NCI-H2081 treated with DMSO at 0.1 percent for 48 hours (cell line): ENCODE results near the gene RXRB.

Experiments used
- DNase-seq: peaks from one replicate; lab custom pipeline; 2025; lab: John Stamatoyannopoulos, UW

RXRB gene

DNA sequence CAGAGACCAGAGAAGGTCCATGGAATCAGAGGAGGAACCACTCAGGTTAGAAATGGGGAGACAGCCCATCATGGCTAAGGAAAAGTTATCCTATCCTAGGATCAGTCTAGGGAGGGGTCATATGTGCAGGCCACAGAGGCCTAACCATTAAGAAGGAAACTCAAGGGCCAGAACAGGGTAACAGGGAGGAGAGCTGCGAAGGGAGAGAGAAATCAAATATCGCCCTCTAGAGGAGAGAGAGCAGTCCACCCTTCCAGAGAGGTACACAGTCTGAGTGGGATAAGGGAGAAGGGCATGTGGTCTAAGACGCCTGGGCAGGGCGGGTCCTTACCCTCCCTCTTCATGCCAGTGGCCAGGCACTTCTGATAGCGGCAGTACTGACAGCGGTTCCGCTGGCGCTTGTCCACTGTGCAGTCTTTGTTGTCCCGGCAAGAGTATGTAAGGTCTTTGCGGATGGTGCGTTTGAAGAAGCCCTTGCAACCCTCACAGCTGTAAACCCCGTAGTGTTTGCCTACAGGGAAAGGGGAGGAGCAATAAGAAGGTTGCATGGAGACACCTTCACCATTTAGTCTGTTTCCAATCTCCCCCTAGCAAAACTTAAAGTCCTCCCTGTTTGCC is 2.9 kb downstream of the RXRB start:
- peak; percentile 40 for DNase-seq

DNA sequence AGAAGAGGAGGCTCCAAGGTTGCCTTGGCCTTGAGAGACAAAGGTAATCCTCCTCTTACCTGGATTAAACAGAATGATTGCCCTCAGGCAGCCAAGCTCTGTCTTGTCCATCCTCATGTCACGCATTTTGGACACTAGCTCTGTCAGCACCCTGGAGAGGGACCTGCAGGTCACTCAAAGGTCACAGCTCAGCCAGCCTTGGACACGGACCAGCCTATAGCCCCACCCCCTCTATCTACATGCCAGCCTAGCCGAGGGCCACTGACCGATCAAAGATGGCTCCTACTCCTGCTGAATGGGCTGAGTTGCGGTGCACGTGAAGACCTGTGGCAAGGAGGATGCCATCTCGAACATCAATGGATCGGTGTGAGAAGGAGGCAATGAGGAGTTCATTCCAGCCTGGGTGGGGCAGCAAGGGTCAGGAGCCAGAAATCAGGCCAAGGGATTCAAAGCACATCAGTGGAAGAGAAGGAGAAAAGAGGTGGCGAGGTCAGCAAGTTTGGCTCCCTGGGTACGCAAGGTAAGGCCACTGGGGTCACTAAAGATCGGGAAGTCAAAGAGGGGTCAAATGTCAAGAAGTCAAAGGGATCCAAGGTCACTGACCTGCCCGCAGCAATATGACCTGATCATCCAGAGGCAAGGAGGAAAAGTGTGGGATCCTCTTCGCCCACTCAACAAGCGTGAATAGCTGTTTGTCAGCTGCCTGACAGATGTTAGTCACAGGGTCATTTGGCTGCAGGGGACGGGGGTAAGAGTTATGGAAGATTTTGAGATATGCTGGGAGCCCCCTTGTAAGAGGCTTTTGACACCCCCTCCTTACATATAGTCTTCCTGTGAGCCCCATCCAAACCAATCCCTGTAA is 4.9 kb downstream of the RXRB start:
- no peak for DNase-seq

DNA sequence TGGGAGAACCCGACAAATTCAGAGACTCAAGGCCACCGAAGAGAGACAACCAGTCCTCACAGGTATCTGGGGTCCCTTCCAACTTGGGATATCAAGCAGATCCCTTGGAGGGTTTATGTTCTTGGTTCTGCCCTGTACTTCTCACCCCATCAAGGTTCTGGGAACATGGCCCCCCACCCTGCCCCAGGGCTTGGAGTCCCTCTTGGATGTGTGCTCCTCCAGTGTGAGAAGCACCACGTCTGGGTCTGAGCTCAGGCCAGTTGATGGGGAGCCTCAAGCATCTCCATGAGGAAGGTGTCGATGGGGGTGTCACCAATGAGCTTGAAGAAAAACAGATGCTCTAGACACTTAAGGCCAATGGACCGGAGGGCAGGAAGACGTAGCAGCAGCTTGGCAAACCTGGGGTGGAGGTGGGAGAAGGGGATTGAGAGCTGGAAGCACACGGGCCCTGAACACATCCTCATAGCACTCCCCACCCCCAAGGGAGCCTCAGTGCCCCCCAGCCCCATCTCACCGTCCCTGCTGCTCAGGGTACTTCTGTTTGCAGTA is 6.0 kb downstream of the RXRB start:
- DNase-seq = no peak

DNA sequence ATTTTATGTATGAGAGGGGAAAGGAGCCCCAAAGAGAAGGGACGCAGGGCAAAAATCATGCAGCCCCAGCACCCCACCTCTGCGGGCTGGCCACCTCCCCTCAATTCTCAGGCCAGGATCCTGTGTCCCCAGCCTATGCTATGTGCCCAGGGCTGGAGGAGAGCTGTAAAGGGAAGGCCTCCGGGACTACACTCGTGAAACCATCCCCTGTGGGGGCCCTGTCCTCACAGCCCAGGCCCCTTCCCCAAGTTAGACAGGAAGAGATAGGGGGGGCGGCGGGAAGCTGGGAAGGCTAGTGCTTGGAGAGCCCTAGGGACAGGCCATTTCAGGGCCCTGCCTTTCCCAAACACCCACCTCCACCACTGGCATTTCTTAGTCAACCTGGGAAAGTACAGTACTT is 6.8 kb downstream of the RXRB start:
- DNase-seq = no peak

DNA sequence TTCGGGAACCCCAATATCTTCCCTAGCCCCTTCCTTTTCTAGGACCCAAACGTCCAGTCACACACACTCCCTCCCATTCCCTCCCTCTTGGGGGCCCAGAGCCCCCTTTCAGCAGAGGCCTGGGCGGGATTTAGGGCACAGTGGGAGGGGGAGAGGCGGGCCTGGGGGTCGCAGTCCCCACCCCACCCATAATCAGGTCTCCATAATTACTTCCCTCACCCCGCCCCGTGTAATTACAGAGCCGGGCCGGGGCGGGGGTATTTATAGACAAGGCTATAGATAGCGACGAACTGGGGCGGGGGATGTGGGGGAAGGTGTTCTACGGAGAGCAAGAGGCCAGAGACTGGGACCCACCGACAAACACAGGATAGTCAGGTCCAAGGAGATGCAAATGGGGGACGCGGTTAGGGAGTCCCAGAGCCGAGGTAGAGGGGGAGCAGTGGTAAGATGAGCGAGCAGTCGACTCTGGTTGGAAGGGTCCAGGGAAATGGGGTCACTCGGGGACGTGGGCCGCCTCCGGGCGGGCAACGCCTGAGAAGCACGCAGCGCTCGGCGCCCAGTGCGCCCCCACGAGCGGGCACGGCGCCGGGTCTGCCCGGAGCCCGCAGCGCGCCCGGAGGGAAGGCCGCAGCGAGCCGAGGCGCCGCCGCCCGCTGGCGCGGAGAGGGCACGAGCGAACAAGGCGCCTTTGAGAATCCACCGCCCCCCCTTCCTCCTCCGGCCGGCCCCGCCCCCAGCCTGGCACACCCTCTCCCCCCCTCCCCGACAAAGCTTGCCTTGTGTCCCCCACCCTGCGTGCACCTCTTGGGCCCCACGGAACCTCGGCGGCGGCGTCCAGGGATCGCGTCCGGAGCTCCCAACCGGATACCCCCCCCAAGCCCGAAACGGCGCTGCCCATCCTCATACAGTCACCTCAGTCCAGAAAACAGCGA is 7.5 kb downstream of the RXRB start:
- DNase-seq = no peak

DNA sequence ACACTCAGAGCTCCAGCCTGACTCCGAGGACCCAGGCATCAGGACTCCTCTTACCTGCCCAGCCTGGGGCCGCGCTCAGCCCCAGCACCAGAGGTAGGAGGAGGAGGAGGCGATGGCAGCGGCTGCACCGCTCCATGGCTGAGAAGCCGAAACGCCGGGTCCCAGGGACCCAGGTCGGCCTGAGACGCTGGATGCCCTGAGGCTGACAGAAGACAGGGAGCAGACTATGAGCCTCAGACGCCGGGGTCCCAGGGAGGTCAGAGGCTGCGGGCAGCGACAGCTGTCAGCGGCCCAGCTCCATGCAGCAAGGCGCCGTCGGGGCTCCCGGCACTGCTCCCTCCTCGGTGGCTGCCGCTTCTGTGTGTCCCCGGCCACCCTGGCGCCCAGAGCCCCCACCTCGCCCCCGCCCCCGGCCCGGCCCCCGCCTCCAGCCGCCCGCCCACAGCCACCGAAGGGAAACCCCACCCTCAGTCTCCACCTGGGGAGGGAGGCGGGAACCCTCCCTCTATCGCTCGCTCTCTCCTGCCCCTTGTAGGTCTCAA is 8.3 kb downstream of the RXRB start, which contains the start of gene COL11A2:
Gene COL11A2, minus strand, starts transcription at position 363 of the 542 bp plus-strand sequence. Its CDS starts 227 bp downstream, at position 136.
- DNase-seq = no peak

DNA sequence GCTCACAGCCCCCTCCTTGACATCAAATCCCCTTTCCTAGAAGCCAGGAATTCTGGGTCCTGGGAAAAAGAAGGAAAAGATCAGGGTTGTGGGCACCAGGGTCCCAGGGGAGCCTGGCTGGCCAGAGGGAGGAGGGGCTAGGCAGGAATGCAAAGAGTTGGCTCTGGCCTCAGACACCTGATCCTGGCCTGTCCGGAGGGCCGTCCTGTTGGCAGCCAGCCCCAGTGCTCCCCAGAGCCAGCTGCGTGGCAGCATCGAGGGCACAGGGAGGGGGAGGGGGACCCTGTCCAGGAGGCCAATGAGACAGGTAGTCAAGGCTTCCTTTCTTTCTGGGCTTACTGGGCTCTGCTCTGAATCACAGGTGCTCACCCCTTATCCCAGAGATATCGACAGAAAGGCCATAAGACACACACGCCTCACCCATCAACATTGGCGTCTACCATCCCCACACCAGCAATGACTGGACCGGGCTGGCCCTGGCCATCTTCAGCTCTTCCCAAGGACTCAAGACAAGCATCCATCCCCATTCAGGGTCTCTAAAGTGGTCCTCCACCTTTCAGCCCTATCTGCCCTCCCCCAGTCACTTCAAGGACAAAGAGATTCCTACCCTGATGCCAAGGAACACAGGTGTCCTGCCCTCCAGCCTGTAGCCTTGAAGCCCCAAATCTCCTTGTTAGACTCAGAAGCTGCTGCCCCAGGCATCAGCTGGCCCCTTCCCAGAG is 8.9 kb downstream of the RXRB start:
- no peak for DNase-seq

DNA sequence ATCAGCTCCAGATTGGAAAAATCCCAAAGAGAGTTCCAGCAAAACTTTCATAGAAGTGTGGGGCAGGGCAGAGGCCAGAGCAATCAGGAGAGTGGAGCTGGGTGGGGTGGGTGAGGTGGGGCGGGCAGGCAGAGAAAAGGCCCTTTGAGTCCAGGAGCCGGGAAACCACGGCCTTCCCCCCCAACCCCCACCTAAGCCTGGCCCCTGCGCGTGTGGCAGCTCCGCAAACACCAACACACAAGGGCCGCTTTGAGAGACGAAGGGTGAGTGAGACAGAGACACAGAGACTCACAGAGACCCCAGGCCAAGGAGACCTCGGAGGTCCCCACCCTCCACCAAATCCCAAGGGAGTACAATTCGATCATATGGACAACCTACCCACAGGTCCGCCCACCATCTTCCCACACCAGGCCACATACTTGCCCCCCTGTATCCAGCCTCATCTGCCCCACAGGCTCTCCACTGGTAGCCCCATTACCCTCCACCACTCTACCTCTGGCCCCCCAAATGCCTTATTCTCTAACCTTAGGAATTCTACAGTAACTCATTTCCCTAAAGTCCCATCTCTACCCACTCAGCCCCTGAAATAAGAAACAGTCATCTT is 9.9 kb downstream of the RXRB start:
- no peak for DNase-seq

DNA sequence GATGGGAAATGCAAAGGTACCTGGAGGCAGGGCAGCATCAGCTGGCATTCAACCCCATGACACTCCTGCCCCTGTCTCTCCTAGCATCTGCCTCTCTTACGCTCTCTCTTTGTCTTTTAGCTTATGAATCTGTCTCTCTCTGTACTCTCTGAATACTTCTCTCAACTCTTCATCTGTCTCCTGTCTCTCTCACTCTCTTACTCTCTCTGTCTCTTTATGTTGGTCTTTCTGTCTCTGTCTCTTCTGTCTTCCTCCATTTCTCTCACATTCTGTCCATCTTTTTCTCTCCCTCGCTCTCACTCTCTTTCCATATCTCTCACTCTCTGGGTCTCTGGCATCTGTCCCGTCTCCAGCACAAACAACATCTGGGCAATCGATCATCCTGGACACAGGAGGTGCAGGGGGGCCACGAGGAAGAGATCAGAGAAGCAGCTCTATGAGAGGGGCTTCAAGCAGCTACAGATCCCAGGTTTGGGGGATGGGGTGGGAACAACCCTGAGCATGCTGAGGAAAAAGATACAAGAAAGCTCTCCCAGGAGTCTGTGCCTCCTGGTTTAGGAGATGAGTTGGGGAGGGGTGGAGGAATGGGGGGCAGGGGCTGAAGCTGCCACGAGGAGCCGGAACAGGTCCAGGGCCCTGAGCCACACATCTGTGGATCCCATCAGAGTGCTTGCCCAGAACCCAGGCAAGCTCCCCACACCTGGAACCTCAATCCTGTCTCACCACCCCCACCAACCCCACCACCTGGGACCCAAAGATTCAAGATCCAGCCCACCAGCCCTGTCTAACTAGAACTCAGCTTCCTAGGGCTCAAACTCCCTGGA is 10.6 kb downstream of the RXRB start:
- DNase-seq = no peak

DNA sequence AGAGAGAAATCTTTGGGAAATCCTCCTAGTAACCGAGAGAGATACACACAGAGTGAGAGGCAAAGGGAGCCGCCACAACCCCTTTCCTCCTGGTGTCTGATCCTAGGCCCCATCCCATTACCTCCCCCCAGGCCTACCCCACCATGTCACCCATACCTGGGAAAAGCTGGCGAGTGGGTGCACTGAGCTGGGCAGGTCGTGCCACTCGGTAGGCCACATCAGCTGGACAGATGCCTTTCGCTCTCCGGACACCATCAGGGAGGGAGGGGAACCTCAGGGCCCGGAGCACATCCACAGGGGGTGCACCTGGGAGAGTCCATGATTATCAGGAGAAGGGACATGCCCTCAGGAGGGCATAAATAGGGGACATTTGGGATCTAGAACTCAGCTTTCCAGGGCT is 11.3 kb downstream of the RXRB start:
- DNase-seq = no peak

DNA sequence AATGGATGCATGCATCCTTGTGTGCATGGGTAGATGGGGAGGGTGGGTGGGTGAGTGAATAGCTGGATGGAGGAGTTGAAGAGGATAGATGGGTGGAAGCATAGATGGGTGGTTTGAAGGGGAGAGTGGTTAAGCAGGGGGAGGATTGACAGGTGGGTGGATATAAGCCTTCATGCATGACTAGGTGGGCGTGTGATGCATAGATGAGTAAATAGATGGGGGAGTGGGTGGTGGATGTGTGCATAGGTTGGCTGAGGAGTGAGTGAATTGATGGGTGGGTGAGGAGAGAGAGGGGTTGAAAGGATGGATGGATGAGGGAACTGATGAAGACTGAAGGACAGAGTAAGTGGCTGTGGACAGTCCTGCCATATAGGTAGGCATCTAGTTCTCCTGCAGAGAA is 12.7 kb downstream of the RXRB start:
- no peak for DNase-seq

DNA sequence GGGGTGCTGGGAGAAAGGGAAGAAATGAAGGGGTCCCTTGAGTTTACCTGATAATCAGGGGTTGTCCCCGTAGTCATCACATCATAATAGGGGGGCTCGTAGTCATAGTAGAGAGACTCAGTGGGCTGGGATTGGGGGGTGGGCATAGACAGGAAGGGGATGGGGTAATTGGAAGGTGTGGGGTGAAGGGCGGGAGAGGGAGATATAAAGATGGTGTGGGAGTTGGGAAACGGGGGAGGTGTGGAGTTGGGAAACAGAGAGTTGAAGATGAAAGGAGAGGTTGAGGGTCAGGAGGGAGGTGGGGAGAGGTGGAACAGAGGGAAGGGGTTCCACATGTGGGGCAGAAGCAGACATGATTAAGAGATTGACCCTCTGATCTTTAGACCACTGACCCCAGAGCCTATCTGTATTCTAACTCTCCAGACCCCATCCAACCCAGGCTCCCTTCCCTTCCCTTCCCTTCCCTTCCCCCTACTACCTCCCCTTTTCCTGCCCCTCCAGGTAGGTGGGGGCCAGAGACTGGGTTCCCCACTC is 14.7 kb downstream of the RXRB start:
- DNase-seq = no peak

DNA sequence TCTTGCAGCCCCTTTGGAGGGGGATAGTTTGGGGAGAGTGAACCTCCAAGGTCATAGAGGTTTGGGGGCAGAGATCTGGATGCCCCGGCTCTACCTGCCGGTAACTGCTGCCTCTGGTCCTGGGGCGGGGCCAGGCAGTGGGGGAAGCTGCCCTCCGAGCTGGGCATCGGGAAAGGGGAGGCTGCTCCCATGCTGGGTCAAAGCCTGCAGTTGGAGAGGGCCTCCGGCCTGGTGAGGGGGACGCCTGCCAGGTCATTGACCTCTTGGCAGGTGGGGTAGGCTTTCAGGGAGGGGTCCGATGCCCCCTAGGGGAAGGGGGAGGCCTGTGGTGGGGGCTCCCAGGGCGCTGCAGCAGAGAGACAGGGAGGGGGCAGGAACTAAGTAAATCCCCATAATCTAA is 15.3 kb downstream of the RXRB start:
- no peak for DNase-seq

DNA sequence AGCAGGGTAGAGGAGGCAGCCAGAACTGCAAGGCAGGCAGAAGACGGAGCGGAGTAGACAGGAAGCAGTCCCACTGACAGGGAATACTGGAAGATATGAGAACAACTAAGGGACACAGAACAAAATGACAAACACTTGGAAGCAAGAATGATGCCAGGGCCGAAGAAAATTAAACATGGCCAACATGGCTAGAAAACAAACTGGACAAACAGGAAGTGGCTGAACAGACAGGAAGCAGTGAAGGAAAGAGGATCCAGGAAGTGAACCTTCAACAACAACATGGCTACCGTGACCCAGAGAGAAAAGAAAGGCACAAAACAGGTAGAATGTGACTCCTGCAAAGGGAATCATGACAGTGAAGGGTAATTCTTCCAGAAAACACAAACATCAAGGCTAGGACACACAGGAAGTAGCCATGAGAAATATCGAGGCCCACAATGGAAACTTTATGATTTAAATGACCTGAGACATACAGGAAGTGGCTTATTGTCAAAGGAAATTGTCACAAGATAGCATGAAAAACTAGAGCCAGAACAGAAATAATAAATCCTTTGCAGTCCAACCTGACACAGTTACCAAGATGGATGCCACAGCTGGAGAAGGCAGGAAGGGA is 17.3 kb downstream of the RXRB start:
- no peak for DNase-seq

DNA sequence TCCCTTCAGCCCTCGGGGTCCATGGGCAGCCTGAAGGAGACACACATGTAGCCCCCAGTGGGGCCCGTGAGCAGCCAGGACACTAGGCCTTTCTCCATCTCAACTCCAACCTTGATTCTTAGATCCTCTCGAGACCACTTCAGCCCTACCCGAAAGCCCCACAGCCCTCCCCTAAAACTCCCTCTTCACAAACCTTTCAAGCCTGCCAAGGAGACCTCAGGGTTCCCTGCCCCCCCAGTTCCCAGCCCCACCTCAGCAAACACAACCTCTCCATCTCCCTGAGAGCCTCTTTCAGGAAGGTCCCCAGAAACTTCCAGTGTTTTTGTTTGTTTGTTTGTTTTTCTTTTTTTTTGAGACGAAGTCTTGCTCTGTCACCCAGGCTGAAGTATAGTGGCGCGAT is 19.3 kb downstream of the RXRB start:
- no peak for DNase-seq

DNA sequence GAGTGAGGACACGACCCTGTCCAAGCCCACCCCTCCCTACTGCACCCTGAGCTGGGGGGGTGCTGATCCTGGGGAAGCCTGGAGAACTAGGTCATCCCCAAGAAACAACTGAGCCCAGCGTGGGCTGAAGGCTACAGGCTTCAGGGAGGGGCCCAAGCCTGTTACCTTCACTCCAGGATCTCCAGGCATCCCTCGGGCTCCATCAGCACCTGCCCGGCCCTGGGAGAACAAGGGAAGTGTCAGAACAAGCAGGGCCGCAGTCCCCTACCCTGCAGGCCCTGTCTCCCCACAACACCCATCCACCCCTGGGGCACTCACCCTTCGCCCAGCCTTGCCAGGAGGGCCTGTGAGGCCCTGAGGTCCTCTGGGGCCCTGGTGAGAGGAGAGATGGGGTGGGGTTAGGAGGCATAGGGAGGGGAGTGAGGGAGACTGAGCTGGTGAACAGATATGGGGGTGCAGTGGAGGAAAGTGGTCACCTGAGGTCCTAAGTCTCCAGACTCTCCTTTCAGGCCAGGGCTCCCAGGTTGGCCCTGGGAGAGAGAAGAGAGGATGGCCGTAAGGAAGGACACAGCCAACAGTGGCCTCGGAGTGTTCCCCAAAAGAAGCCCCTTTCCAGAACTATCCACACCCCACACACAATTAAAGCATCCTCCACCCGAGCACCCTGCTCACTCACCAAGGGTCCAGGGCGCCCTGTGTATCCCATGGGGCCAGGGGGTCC is 21.6 kb downstream of the RXRB start:
- DNase-seq = no peak

DNA sequence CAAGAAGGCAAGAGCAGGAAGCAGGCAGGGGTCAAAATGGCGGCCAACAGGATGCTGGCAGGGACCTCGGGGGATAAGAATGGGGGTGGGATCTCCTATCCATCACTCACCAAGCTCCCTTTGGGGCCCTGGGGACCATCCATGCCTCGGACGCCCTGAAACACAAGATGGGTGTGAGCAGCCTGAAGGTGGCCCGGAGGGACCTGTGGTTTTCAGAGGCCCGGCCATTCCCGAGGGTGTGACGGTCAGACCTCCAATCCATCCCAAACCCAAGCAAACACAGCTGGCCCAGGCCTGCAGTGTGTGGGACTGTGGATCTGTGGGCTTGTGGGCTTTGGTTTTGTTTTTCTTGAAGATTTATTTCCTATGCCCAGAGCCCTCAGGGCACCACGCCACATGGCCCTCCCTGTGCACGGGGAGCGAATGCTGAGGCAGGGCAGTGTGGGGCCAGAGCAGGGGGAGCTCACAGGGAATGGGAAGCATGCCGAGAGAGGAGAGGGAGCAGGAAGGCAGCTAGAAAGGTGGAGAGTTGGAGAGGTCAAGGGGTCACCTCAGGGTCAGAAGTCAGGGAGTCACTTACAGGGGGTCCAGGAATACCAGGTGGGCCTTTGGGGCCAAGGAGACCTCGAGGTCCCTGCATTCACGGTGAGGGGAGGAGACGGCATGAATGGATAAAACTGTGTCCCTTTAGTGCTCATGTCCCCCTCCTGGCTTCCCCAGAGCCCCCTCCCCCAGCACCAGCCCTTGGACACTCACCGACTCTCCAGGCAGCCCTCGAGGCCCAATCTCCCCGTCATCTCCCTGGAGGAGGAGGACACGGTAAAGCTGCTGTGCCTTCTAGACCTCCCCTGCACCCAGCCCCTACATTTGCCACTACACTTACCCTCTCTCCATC is 22.7 kb downstream of the RXRB start:
- DNase-seq = no peak
